Kidney (tissue), 14 donors: ENCODE data around the gene LMNTD1. TPM values are rescaled to one million over a fixed set of nuclear protein-coding genes. Genes with fewer than 3 reads are reported as not detected.

Experiments used
- DNase-seq, 5 donors: peaks; one replicate each; pipeline ENCODE4 v3.0.0-alpha.2; 2013 to 2020
- FAIRE-seq: peaks from 2 replicates; lab custom pipeline; 2012; peaks lifted over from hg19 to GRCh38; lab: Jason Lieb, UNC
- H3K27ac ChIP-seq, 2 donors: one replicate each; pipeline ENCODE4 v1.7.0; 2013; ENCODE audit warnings: low read depth in 2 of 2, low read length in 2 of 2, inconsistent platforms in 1 of 2
- H3K27me3 ChIP-seq: one replicate; pipeline ENCODE4 v1.7.1; 2013; ENCODE audit warnings: low read length, inconsistent platforms; ENCODE audit not compliant: control insufficient read depth, insufficient read depth
- H3K36me3 ChIP-seq, 3 donors: one replicate each; pipeline versions ENCODE4 v1.7.0 to v1.7.1; 2013; ENCODE audit warnings: low read length in 3 of 3, control low read depth in 1 of 3, inconsistent platforms in 1 of 3; ENCODE audit not compliant: insufficient read depth in 3 of 3, control insufficient read depth in 2 of 3
- H3K4me1 ChIP-seq, 3 donors: one replicate each; pipeline versions ENCODE4 v1.7.0 to v1.7.1; 2013; ENCODE audit warnings: low read length in 3 of 3, inconsistent platforms in 1 of 3, low read depth in 1 of 3; ENCODE audit not compliant: control insufficient read depth in 2 of 3, insufficient read depth in 2 of 3
- H3K4me3 ChIP-seq, 3 donors: one replicate each; pipeline versions ENCODE4 v1.7.0 to v1.8.1; 2013; ENCODE audit warnings: low read length in 3 of 3, control low read depth in 1 of 3, inconsistent platforms in 1 of 3
- H3K9ac ChIP-seq, 3 donors: one replicate each; pipeline versions ENCODE4 v1.7.0 to v1.7.1; 2013; ENCODE audit warnings: low read length in 3 of 3, control low read depth in 1 of 3, inconsistent platforms in 1 of 3
- H3K9me3 ChIP-seq, 3 donors: one replicate each; pipeline versions ENCODE4 v1.7.0 to v1.7.1; 2013; ENCODE audit warnings: low read length in 3 of 3, control low read depth in 1 of 3, inconsistent platforms in 1 of 3; ENCODE audit not compliant: control insufficient read depth in 2 of 3, insufficient read depth in 1 of 3
- intact Hi-C: fragments of 100-400 bp; cut with DNase I; formaldehyde crosslinking; loops from one replicate; pipeline ENCODE4 v1.11.1; 2022
- polyA plus RNA-seq: library from polyadenylated mRNA; stranded (reverse); fragments of 350-450 nt; fragmentation: Illumina TruSeq; extraction: RNeasy Lipid Tissue Mini Kit (QIAGEN cat#74804); gene quantifications from one replicate; pipeline ENCODE4 v1.2.3, GENCODE V29; 2014; ENCODE audit warnings: low read depth, low replicate concordance; ENCODE audit not compliant: insufficient read depth
- total RNA-seq: library from RNA; stranded (reverse); fragmentation: NEBNext Ultra II Directional; extraction: Animal tissue kit (Norgen Biotek cat#: 25700); gene quantifications from one replicate; pipeline ENCODE4 v1.2.1, GENCODE V29; 2021
- TF ChIP-seq, protein P1 (sequence below): IDR thresholded peaks from 3 replicates; pipeline ENCODE4 v1.5.1; 2012; ENCODE audit warnings: mild to moderate bottlenecking, moderate library complexity, borderline replicate concordance; ENCODE audit not compliant: insufficient read depth; ENCODE audit errors: extremely low read depth
- donor health status: control.
- donor health status: control.
- donor health status: control.
- donor health status: control.
- donor health status: control.
- donor health status: DM: yes; HTN: yes; CAD: no.
- donor health status: Normal renal cell carcinoma (clear cell type).

Gene LMNTD1
- total and polyA plus RNA-seq, 2 donors from 2014 or later: not detected

DNA sequence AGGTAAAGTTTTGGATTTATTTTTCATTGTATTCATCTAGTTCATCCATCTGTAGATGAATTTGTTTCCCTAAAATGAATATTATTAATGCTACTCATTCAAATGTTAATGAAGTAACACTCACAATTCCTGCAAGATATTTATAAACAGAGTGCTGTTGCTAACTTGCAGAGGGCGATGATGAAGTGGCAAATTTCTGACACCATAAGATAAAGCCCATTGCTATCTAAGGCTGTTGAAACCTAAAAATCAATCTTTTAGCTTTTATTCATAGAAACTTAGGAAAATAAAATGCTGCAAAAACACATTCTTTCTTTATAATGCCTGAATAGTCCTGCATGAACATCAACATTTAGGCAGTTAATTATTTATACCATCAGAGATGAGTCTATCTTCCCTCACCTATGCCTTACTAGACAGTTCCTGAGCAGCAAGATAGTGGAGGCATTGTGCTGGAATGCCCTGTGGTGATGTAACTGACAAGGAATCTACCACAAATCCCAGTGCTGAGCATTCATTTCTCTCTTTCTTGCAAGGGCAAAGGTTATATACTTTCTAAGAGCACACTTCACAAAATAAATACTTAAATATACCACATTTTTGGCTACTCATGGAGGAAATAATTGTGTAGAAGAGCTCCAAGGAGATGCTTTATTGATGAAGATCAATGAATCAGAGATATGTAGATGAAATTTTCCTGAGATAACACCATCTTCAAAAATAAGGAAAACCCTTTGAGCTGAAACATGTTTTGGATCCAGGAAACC, 57.6 kb downstream of the LMNTD1 start:
- H3K4me3 ChIP-seq: no peak overlapping the region
- intact Hi-C loops: no loop called here
- FAIRE-seq (no peak), DNase-seq (peak in 2 of 5 donors; percentile 6 to 27)
- no peaks in the 10 kb centered on the region for H3K27me3 ChIP-seq
- no peak overlapping the region for H3K9ac ChIP-seq
- H3K4me1 ChIP-seq: peaks cover 0 to 3% (median 0%) of the 10 kb centered on the region in 3 donors
- no peak overlapping the region for H3K27ac ChIP-seq
- no peaks in the 10 kb centered on the region for H3K36me3 ChIP-seq
- TF ChIP-seq, protein P1, sequence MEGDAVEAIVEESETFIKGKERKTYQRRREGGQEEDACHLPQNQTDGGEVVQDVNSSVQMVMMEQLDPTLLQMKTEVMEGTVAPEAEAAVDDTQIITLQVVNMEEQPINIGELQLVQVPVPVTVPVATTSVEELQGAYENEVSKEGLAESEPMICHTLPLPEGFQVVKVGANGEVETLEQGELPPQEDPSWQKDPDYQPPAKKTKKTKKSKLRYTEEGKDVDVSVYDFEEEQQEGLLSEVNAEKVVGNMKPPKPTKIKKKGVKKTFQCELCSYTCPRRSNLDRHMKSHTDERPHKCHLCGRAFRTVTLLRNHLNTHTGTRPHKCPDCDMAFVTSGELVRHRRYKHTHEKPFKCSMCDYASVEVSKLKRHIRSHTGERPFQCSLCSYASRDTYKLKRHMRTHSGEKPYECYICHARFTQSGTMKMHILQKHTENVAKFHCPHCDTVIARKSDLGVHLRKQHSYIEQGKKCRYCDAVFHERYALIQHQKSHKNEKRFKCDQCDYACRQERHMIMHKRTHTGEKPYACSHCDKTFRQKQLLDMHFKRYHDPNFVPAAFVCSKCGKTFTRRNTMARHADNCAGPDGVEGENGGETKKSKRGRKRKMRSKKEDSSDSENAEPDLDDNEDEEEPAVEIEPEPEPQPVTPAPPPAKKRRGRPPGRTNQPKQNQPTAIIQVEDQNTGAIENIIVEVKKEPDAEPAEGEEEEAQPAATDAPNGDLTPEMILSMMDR: no peak
- H3K9me3 ChIP-seq: no peaks in the 10 kb centered on the region

DNA sequence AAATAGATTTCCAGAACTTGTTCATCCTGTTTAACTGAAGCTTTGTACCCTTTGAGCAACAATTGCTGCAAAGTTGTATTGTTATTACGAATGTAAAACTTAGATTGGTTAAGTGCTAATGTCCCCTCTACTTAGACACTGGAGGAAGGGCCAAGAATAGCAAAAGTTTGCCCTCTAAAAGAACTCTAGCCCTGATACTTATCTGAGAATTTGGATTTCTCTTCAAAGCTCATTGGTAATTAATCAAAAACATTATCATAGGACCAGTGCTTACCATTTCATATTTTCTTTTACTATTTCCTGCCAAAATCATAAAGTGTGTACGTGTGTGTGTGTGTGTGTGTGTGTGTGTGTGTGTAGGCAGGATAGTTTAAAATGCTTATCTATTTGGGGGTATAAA, 58.2 kb downstream of the LMNTD1 start:
- FAIRE-seq: no peak
- no peak overlapping the region for H3K4me3 ChIP-seq
- H3K4me1 ChIP-seq: peaks cover 0 to 3% (median 0%) of the 10 kb centered on the region in 3 donors
- no peaks in the 10 kb centered on the region for H3K27me3 ChIP-seq
- intact Hi-C loops: no loop called here
- peak in 2 of 5 donors; percentile 6 to 16 for DNase-seq
- no peak overlapping the region for H3K9ac ChIP-seq
- no peaks in the 10 kb centered on the region for H3K36me3 ChIP-seq
- no peaks in the 10 kb centered on the region for H3K9me3 ChIP-seq
- TF ChIP-seq, protein P1: no peak
- no peak overlapping the region for H3K27ac ChIP-seq

DNA sequence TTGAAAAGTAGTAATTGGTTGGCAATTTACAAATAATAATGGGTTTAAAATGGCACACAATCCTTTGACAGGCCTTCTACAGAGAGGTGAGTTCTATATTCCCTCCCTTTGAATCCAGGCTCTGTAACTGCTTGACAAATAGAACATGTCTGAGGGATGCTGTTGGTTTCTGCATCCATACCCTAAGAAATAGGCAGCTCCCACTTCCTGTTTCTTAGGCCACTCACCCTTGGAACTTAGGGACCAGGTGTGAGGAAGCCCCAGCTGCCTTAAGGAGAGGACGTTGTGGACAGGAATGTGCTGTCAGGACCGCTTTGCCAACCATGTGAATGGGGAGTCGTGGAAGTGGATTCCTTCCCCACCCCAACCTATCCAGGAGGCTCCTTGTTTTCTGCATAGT, 59.4 kb downstream of the LMNTD1 start:
- DNase-seq (no peak), FAIRE-seq (no peak)
- H3K4me1 ChIP-seq: peaks cover 0 to 3% (median 0%) of the 10 kb centered on the region in 3 donors
- H3K36me3 ChIP-seq: no peaks in the 10 kb centered on the region
- H3K9me3 ChIP-seq: no peaks in the 10 kb centered on the region
- H3K27ac ChIP-seq: no peak overlapping the region
- intact Hi-C loops: no loop called here
- H3K9ac ChIP-seq: no peak overlapping the region
- H3K4me3 ChIP-seq: no peak overlapping the region
- TF ChIP-seq, protein P1: no peak
- H3K27me3 ChIP-seq: no peaks in the 10 kb centered on the region
